HFF-Myc (cell line): ENCODE data around the gene CCDC146.
"Not testable (repeated sequence)": the region's sequence is repeated elsewhere in the genome, so short reads cannot be mapped to it uniquely, and the experiment has no call there.

Experiments used
- DNase-seq: peaks from one replicate; pipeline ENCODE4 v3.0.0-alpha.2; 2011; ENCODE audit warnings: low read depth; ENCODE audit errors: extremely low read depth
- H3K4me3 ChIP-seq: replicated peaks from 2 replicates; pipeline ENCODE4 v1.5.1; 2011; ENCODE audit warnings: low read depth, mild to moderate bottlenecking, control low read depth, low read length
- TF ChIP-seq, protein P1 (sequence below): IDR thresholded peaks from 2 replicates; pipeline ENCODE4 v1.5.1; 2012; ENCODE audit warnings: mild to moderate bottlenecking, low read depth, low read length, control low read depth; ENCODE audit errors: missing control alignments

CCDC146 gene

DNA sequence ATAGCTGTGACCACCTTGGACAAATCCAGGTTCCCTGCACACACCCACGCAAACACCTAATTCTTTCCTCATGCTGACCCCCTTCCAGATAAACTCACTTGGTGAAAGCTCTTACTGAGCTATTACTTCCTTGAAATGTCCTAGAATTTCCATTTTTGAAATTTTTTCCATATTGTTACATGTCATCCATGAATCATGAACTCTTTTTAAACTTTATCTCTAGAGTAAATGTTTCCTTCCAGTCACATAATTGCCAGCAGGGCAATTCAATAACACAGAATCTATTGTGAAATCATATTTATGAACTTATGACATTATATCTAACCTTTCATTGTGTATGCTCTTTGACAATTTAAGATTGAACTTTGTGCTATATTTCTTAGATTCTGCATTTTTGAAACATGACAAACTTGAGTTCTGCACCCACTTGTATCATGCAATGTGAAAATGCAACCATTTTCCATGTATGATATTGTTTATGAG, 104.0 kb downstream of the CCDC146 start:
- DNase-seq: no peak
- no peak overlapping the region for H3K4me3 ChIP-seq
- TF ChIP-seq, protein P1, sequence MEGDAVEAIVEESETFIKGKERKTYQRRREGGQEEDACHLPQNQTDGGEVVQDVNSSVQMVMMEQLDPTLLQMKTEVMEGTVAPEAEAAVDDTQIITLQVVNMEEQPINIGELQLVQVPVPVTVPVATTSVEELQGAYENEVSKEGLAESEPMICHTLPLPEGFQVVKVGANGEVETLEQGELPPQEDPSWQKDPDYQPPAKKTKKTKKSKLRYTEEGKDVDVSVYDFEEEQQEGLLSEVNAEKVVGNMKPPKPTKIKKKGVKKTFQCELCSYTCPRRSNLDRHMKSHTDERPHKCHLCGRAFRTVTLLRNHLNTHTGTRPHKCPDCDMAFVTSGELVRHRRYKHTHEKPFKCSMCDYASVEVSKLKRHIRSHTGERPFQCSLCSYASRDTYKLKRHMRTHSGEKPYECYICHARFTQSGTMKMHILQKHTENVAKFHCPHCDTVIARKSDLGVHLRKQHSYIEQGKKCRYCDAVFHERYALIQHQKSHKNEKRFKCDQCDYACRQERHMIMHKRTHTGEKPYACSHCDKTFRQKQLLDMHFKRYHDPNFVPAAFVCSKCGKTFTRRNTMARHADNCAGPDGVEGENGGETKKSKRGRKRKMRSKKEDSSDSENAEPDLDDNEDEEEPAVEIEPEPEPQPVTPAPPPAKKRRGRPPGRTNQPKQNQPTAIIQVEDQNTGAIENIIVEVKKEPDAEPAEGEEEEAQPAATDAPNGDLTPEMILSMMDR: no peak

DNA sequence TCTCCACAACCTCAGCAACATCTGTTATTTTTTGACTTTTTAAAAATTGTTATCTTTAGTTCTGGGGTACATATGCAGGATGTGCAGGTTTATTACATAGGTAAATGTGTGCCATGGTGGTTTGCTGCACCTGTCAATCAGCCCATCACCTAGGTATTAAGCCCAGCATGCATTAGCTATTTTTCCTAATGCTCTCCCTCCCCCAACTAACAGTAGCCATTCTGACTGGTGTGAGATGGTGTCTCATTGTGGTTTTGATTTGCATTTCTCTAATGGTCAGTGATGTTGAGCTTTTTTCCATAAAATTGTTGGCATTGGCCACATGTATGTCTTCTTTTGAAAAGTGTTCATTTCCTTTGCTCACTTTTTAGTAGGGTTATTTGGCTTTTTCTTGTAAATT, 106.4 kb downstream of the CCDC146 start:
- H3K4me3 ChIP-seq, DNase-seq: not testable (repeated sequence)

DNA sequence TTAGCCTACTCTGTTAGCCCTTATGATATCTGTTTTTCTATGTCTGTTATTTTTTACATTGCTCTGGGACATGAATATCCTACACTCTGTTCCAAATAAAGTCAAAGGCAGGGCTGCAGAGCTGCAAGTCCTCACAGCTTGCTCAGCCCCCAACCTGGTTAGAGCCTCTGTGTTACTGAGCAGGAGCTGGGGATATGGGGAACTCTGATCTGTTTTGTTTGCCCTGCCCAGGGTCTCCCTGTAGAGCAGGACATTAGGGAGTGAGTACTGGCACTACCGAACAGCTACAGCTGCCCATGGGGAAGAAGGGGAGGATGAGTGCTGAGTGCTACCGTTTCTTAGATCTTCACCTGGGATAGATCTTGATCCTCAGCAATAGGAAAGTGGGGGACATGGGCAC, 110.1 kb downstream of the CCDC146 start:
- no peak overlapping the region for H3K4me3 ChIP-seq
- no peak for DNase-seq
- TF ChIP-seq, protein P1: no peak

DNA sequence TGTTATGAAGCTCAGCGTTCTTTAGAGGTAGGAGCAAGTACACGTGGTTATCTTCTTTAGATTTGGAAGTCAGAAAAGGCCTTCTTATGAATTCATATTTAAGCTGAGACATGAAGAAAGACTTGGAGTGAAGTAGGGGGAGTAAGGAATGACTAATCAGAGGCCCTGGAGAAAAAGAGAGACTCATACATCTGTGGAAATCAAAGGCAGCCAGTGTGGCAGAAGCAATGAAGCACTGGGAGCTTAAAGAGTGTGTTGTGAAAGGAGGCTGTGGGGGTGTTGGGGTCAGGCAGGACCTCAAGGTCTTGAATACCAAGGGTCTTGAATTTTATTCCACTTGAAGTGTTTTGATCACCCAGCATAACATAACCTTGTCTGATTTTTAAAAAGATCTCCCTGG, 112.9 kb downstream of the CCDC146 start:
- TF ChIP-seq, protein P1: no peak
- H3K4me3 ChIP-seq: no peak overlapping the region
- no peak for DNase-seq

DNA sequence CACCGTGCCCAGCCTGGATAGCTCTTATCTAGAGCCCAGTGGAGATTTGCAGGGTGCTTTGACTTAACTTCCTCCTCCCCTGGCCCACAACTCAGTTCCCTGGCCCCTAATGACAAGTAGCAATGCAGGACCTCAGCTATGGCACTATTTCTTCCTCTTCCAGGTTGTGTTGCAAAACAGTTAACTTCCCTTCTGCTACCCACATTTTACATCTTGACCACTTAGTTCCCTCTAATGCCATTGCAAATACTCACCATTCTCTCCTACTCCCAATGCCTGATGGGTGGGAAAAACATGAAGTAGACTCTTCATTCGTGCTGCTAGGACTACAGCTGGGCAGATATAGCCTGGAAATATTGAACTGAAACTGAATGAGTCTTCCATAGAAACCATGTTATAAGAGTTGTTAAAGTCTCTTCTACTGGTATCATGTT, 116.3 kb downstream of the CCDC146 start:
- TF ChIP-seq, protein P1: no peak
- no peak overlapping the region for H3K4me3 ChIP-seq
- no peak for DNase-seq

DNA sequence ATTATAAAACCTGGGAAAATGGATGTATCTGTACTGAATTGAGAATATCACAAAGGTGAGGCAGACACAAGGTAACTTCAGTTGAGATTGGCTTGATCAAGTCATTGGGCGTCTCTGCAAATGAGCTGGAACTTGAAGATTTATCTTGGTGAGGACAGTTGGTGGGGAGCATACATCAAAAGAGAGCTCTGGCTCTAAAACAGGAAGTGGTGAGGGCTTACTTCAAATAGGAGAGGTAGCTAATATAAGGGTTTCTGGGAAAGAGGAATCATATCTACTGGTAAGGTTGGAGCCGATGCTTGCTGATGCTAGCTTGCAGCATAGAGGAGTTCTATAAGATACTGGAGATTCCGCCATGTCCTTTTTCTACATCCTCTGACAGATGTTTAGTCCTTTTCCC, 117.1 kb downstream of the CCDC146 start:
- no peak for DNase-seq
- TF ChIP-seq, protein P1: no peak
- no peak overlapping the region for H3K4me3 ChIP-seq

DNA sequence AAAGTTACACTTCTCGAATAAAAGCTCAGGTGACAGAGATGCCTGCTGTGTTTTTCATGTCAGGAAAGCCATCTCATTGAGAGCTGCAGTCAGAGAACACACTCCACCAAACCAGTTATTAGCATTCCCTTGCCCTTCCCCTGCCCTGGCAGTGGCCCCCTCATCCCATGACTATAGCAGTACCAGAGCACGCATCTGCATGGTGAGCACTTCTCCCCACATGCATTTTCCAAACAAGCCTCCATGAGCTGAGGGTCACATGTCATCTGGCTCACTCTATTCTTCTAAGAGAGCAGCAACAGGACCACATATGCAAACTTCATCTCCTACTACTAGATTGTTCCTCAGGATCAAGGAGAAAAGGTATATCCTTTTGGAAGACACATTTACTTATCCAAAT, 119.7 kb downstream of the CCDC146 start:
- H3K4me3 ChIP-seq: no peak overlapping the region
- TF ChIP-seq, protein P1: no peak
- no peak for DNase-seq
